ENCODE data around the gene TSPAN6.

TSPAN6 gene

GRCh38 chrX:100681599-100681998 is 45.0 kb upstream of the TSPAN6 start:
- Histone ChIP-seq H3K18ac (ENCODE audit: low read length) (no peak overlapping the region), H4K12ac (ENCODE audit: low read depth, low read length) (no peak overlapping the region), H3K27me3 (ENCODE audit: insufficient read depth, low read length) (no peaks in the 10 kb centered on the region), H3K4me3 (ENCODE audit: low read depth, low read length) (no peak overlapping the region), H3K14ac (ENCODE audit: low read length) (no peak overlapping the region), H3K4me1 (ENCODE audit: control insufficient read depth in 1 of 2, insufficient read depth in 2 of 2, low read length in 2 of 2) (no peaks in the 10 kb centered on the region), H3K23ac (ENCODE audit: low read length) (no peak overlapping the region), H3K79me1 (ENCODE audit: low read length) (no peaks in the 10 kb centered on the region), H3K27ac (ENCODE audit: low read depth, low read length) (no peak overlapping the region), H2BK5ac (ENCODE audit: low read depth, low read length, poor library complexity) (no peak overlapping the region), H3K4me2 (ENCODE audit: low read length) (no peak overlapping the region), H2BK120ac (ENCODE audit: insufficient read depth, low read length, poor library complexity) (no peak overlapping the region), H3K9ac (ENCODE audit: low read length) (no peak overlapping the region), H3K79me2 (ENCODE audit: control insufficient read depth, insufficient read depth, low read length, poor library complexity) (no peaks in the 10 kb centered on the region), H4K91ac (ENCODE audit: low read depth, low read length) (no peak overlapping the region), H2AK5ac (ENCODE audit: low read length) (no peak overlapping the region), H2AFZ (ENCODE audit: insufficient read depth, low read length, poor library complexity) (no peak overlapping the region), H2BK12ac (ENCODE audit: low read length) (no peak overlapping the region), H3K9me3 (ENCODE audit: insufficient read depth, low read depth, low read length) (no peaks in the 10 kb centered on the region), H4K8ac (ENCODE audit: low read depth, low read length) (no peak overlapping the region), H3K36me3 (ENCODE audit: control insufficient read depth in 1 of 2, insufficient read depth in 2 of 2, low read length in 2 of 2) (no peaks in the 10 kb centered on the region), H3K4ac (ENCODE audit: low read depth, low read length) (no peak overlapping the region)
- DNase-seq, result no peak
- WGBS (ENCODE audit: extremely low coverage, insufficient coverage, insufficient read length), result no CpG with 5 or more reads among the region's 3 CpGs

DNA sequence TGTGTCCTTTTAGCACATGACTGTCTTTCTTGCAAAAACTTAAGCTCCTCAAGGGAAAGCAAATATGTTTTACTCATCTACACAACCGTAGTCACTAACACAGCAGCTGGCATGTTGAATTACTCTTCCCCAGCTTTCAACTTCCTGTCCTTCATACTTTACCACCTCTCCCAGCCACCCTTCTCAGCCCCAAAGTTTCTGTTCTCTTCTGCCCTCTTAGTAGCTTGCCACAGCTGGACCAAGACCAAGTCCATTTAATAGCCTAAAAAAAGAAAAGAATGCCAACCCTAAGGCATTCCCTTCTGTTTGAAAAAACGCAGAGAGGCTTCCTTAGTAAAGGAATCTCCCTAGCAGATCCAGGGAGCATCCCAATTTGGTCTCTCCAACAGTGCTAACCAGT is 44.1 kb upstream of the TSPAN6 start:
- Histone ChIP-seq H3K4ac (ENCODE audit: low read depth, low read length) (no peak overlapping the region), H4K91ac (ENCODE audit: low read depth, low read length) (no peak overlapping the region), H2AFZ (ENCODE audit: insufficient read depth, low read length, poor library complexity) (no peak overlapping the region), H3K4me1 (ENCODE audit: control insufficient read depth in 1 of 2, insufficient read depth in 2 of 2, low read length in 2 of 2) (no peaks in the 10 kb centered on the region), H3K27me3 (ENCODE audit: insufficient read depth, low read length) (no peaks in the 10 kb centered on the region), H2BK12ac (ENCODE audit: low read length) (no peak overlapping the region), H3K36me3 (ENCODE audit: control insufficient read depth in 1 of 2, insufficient read depth in 2 of 2, low read length in 2 of 2) (no peaks in the 10 kb centered on the region), H3K27ac (ENCODE audit: low read depth, low read length) (no peak overlapping the region), H3K18ac (ENCODE audit: low read length) (no peak overlapping the region), H3K23ac (ENCODE audit: low read length) (no peak overlapping the region), H3K4me2 (ENCODE audit: low read length) (no peak overlapping the region), H3K14ac (ENCODE audit: low read length) (no peak overlapping the region), H2BK5ac (ENCODE audit: low read depth, low read length, poor library complexity) (no peak overlapping the region), H3K4me3 (ENCODE audit: low read depth, low read length) (no peak overlapping the region), H3K79me2 (ENCODE audit: control insufficient read depth, insufficient read depth, low read length, poor library complexity) (no peaks in the 10 kb centered on the region), H3K79me1 (ENCODE audit: low read length) (no peaks in the 10 kb centered on the region), H3K9me3 (ENCODE audit: insufficient read depth, low read depth, low read length) (no peaks in the 10 kb centered on the region), H4K8ac (ENCODE audit: low read depth, low read length) (no peak overlapping the region), H2BK120ac (ENCODE audit: insufficient read depth, low read length, poor library complexity) (no peak overlapping the region), H3K9ac (ENCODE audit: low read length) (no peak overlapping the region), H4K12ac (ENCODE audit: low read depth, low read length) (no peak overlapping the region), H2AK5ac (ENCODE audit: low read length) (no peak overlapping the region)
- no peak for DNase-seq
- WGBS (ENCODE audit: extremely low coverage, insufficient coverage, insufficient read length), result no CpG with 5 or more reads among the region's 2 CpGs

- Histone ChIP-seq H3K9ac (ENCODE audit: low read length) (no peak overlapping the region), H3K14ac (ENCODE audit: low read length) (no peak overlapping the region), H3K4me1 (ENCODE audit: control insufficient read depth in 1 of 2, insufficient read depth in 2 of 2, low read length in 2 of 2) (no peaks in the 10 kb centered on the region), H4K91ac (ENCODE audit: low read depth, low read length) (no peak overlapping the region), H4K12ac (ENCODE audit: low read depth, low read length) (no peak overlapping the region), H2BK120ac (ENCODE audit: insufficient read depth, low read length, poor library complexity) (no peak overlapping the region), H2AFZ (ENCODE audit: insufficient read depth, low read length, poor library complexity) (no peak overlapping the region), H2BK12ac (ENCODE audit: low read length) (no peak overlapping the region), H2AK5ac (ENCODE audit: low read length) (no peak overlapping the region), H3K79me1 (ENCODE audit: low read length) (no peaks in the 10 kb centered on the region), H3K18ac (ENCODE audit: low read length) (no peak overlapping the region), H3K27me3 (ENCODE audit: insufficient read depth, low read length) (no peaks in the 10 kb centered on the region), H3K4me2 (ENCODE audit: low read length) (no peak overlapping the region), H3K36me3 (ENCODE audit: control insufficient read depth in 1 of 2, insufficient read depth in 2 of 2, low read length in 2 of 2) (no peaks in the 10 kb centered on the region), H4K8ac (ENCODE audit: low read depth, low read length) (no peak overlapping the region), H3K4ac (ENCODE audit: low read depth, low read length) (no peak overlapping the region), H3K27ac (ENCODE audit: low read depth, low read length) (no peak overlapping the region), H2BK5ac (ENCODE audit: low read depth, low read length, poor library complexity) (no peak overlapping the region), H3K4me3 (ENCODE audit: low read depth, low read length) (no peak overlapping the region), H3K9me3 (ENCODE audit: insufficient read depth, low read depth, low read length) (no peaks in the 10 kb centered on the region), H3K23ac (ENCODE audit: low read length) (no peak overlapping the region), H3K79me2 (ENCODE audit: control insufficient read depth, insufficient read depth, low read length, poor library complexity) (no peaks in the 10 kb centered on the region)
- no peak for DNase-seq
- WGBS (ENCODE audit: extremely low coverage, insufficient coverage, insufficient read length), result no CpG with 5 or more reads among the region's 5 CpGs
Observed at GRCh38 chrX:100677611-100678181, 41.1 kb upstream of the TSPAN6 start.

DNA sequence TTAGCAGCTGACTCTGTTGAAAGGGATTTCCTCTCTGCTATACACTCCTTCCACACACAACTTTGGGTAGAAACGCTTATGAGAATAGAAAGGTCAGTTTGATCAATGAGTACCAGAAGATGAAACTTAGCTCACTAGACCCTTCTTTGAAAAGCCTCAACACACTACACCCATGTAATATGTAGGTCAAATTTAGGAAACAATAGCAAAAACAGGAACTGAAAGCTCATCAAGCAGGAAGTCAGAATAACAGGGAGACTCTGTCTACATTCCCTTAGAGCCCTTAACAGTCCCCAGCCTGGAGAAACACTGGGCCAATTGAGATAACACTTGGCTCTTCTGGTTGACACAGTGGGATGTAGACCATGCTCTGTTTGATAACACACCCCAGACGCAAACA is 38.1 kb upstream of the TSPAN6 start:
- no peaks in the 10 kb centered on the region for H3K4me1 ChIP-seq (ENCODE audit: control insufficient read depth in 1 of 2, insufficient read depth in 2 of 2, low read length in 2 of 2)
- H3K18ac ChIP-seq (ENCODE audit: low read length), result no peak overlapping the region
- H3K4ac ChIP-seq (ENCODE audit: low read depth, low read length), result no peak overlapping the region
- H3K14ac ChIP-seq (ENCODE audit: low read length), result no peak overlapping the region
- no peak overlapping the region for H4K12ac ChIP-seq (ENCODE audit: low read depth, low read length)
- no peak overlapping the region for H2BK5ac ChIP-seq (ENCODE audit: low read depth, low read length, poor library complexity)
- H2AFZ ChIP-seq (ENCODE audit: insufficient read depth, low read length, poor library complexity), result no peak overlapping the region
- no peaks in the 10 kb centered on the region for H3K79me2 ChIP-seq (ENCODE audit: control insufficient read depth, insufficient read depth, low read length, poor library complexity)
- no peaks in the 10 kb centered on the region for H3K9me3 ChIP-seq (ENCODE audit: insufficient read depth, low read depth, low read length)
- no peaks in the 10 kb centered on the region for H3K27me3 ChIP-seq (ENCODE audit: insufficient read depth, low read length)
- no peak overlapping the region for H2AK5ac ChIP-seq (ENCODE audit: low read length)
- no peaks in the 10 kb centered on the region for H3K36me3 ChIP-seq (ENCODE audit: control insufficient read depth in 1 of 2, insufficient read depth in 2 of 2, low read length in 2 of 2)
- H2BK120ac ChIP-seq (ENCODE audit: insufficient read depth, low read length, poor library complexity), result no peak overlapping the region
- no peak overlapping the region for H3K4me2 ChIP-seq (ENCODE audit: low read length)
- H3K79me1 ChIP-seq (ENCODE audit: low read length), result no peaks in the 10 kb centered on the region
- no peak overlapping the region for H4K8ac ChIP-seq (ENCODE audit: low read depth, low read length)
- H3K23ac ChIP-seq (ENCODE audit: low read length), result no peak overlapping the region
- H3K27ac ChIP-seq (ENCODE audit: low read depth, low read length), result no peak overlapping the region
- WGBS (ENCODE audit: extremely low coverage, insufficient coverage, insufficient read length), result no CpG with 5 or more reads among the region's 2 CpGs
- no peak overlapping the region for H3K4me3 ChIP-seq (ENCODE audit: low read depth, low read length)
- no peak overlapping the region for H2BK12ac ChIP-seq (ENCODE audit: low read length)
- no peak for DNase-seq
- no peak overlapping the region for H4K91ac ChIP-seq (ENCODE audit: low read depth, low read length)
- H3K9ac ChIP-seq (ENCODE audit: low read length), result no peak overlapping the region
